Brain microvascular endothelial cell (primary cell): ENCODE measurements around the gene TAF4.

Experiments used
- DNase-seq: peaks from one replicate; pipeline ENCODE4 v3.0.0-alpha.2; 2020
- H3K27ac ChIP-seq: fragments of 250-450 bp; sonication (Bioruptor Pico); 2 replicates; pipeline ENCODE4 v1.5.1; 2020; ENCODE audit warnings: mild to moderate bottlenecking, moderate library complexity
- H3K27me3 ChIP-seq: fragments of 250-450 bp; sonication (Bioruptor Pico); replicated peaks from 2 replicates; pipeline ENCODE4 v1.5.1; 2020; ENCODE audit warnings: mild to moderate bottlenecking
- H3K36me3 ChIP-seq: fragments of 250-450 bp; sonication (Bioruptor Pico); replicated peaks from 2 replicates; pipeline ENCODE4 v1.5.1; 2020; ENCODE audit warnings: mild to moderate bottlenecking
- H3K4me3 ChIP-seq: 2 replicates; pipeline ENCODE4 v1.5.1; 2011; ENCODE audit warnings: low read depth, mild to moderate bottlenecking, control low read depth, low read length, moderate library complexity
- CTCF ChIP-seq: IDR thresholded peaks from 2 replicates; pipeline ENCODE4 v1.5.1; 2011; ENCODE audit warnings: low read depth, mild to moderate bottlenecking, moderate library complexity, low read length, control low read depth, inconsistent platforms; ENCODE audit errors: missing control alignments
- in situ Hi-C: cut with HindIII; loops from 2 replicates; pipeline ENCODE4 v1.10.0; 2017; ENCODE audit warnings: low sequenced_read_pairs, low pct_ligation_motif_present

The TAF4 gene

DNA sequence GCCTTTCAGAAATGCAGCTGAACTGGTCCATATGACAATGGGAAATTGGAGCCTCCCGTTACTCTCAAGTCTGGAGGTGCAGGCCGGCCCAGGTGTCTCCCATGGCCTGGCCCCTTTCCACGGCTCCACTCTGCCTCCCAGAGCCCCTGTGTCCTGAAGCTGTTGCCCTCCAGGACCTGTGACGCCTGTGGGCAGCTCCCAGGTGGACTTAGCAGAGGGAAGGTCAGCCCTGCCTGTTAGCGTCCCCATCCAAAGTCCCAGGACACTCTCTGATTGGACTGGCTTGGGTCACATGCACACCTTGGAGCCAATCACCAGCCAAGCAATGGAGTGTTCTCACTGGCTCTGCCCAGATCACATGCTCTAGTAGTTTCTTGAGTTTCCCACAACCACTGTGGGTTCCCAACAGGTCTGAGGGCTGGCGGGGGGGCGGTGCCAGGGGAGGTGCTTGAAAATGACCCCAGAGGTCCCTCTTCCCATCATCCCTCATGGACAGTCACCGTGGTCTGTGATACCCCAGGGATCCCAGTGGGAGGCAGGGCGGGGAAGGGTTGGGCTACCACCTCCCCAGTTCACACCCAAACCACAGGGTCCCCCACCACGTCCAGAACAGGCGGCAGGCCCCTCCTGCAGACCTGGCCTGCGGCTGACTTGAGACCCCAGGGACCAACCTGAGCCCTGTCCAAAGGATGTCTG lies 135.6 kb downstream of the TAF4 start:
- Histone ChIP-seq H3K36me3 (no peaks in the 10 kb centered on the region), H3K4me3 (no peak overlapping the region), H3K27me3 (no peaks in the 10 kb centered on the region), H3K27ac (no peak overlapping the region)
- DNase-seq, result no peak
- TF ChIP-seq CTCF, result no peak
- in situ Hi-C loops, result no loop called here

DNA sequence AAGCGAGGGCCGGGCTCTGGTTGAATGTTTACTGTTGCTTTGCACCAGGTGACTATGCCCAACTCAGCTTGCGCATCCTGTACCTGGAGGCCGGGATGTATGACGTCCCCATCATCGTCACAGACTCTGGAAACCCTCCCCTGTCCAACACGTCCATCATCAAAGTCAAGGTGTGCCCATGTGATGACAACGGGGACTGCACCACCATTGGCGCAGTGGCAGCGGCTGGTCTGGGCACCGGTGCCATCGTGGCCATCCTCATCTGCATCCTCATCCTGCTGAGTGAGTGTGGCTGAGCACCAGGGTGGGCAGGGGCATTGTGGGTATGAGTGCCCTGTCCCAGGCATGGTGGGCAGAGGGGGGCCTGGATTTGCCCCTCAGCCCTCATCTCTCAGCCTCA lies 136.1 kb downstream of the TAF4 start:
- DNase-seq, result no peak
- Histone ChIP-seq H3K4me3 (no peak overlapping the region), H3K36me3 (no peaks in the 10 kb centered on the region), H3K27ac (no peak overlapping the region), H3K27me3 (no peaks in the 10 kb centered on the region)
- no peak for TF ChIP-seq CTCF
- in situ Hi-C loops, result no loop called here

GRCh38 chr20:61927826-61928541 lies 137.7 kb downstream of the TAF4 start:
- no peak overlapping the region for H3K4me3 ChIP-seq
- no peak overlapping the region for H3K27ac ChIP-seq
- no peaks in the 10 kb centered on the region for H3K27me3 ChIP-seq
- in situ Hi-C loops, result no loop called here
- DNase-seq, result no peak
- TF ChIP-seq CTCF, result no peak
- no peaks in the 10 kb centered on the region for H3K36me3 ChIP-seq

DNA sequence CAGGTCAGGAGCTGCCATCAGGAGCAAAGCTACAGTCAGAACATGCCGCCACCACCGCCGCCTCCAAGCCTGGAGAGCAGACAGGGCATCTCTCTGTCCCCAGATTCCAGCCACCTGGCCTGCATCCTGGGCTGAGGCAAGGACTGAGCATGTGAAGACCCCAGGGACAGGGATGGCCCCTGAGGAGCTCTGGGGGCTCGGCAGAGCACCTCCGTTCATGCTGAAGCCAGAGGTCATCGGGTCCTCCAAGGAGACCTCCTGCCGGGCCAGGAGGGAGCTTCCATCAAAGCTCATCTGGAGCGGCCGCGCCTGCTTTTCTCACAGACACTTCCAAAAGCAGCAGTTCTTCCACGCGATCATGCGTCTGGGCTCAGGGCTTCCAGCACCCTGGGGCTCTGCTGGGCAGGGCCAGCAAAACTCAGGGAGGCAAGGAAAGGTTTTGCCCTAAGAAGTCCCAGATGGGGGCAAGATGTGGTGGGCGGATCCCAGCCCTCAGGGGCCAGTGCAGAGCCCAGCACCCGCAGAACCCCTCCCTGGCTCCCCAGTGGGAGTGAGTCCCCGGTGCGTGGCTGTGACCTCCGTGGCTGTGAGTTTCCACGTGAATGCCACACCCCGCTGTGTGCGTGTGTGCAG lies 138.4 kb downstream of the TAF4 start:
- H3K4me3 ChIP-seq, result no peak overlapping the region
- no peak overlapping the region for H3K27ac ChIP-seq
- H3K36me3 ChIP-seq, result no peaks in the 10 kb centered on the region
- in situ Hi-C loops, result no loop called here
- no peak for DNase-seq
- TF ChIP-seq CTCF, result no peak
- H3K27me3 ChIP-seq, result no peaks in the 10 kb centered on the region

- in situ Hi-C loops, result no loop called here
These were observed 138.9 kb downstream of the TAF4 start for GRCh38 chr20:61926796-61927192.

More at GRCh38 chr20:61926796-61927192, 138.9 kb downstream of the TAF4 start:
- no peak for DNase-seq
- H3K27ac ChIP-seq, result no peak overlapping the region
- no peak for TF ChIP-seq CTCF
- H3K36me3 ChIP-seq, result no peaks in the 10 kb centered on the region
- H3K27me3 ChIP-seq, result no peaks in the 10 kb centered on the region
- H3K4me3 ChIP-seq, result no peak overlapping the region
